H9 (cell line): ENCODE measurements around the gene KL. TPM values are rescaled to one million over a fixed set of nuclear protein-coding genes. Genes with fewer than 3 reads are reported as not detected.

Experiments
- DNase-seq: peaks from one replicate; pipeline ENCODE4 v3.0.0-alpha.2; 2017
- H2AFZ ChIP-seq: one replicate; pipeline ENCODE4 v1.6.1; 2013; ENCODE audit warnings: mild to moderate bottlenecking, low read length, control low read depth, moderate library complexity
- H2AK5ac ChIP-seq: 2 replicates; pipeline ENCODE4 v1.6.1; 2013; ENCODE audit warnings: low read length, control low read depth, mixed read lengths; ENCODE audit not compliant: insufficient read length
- H2BK120ac ChIP-seq: one replicate; pipeline ENCODE4 v1.6.1; 2013; ENCODE audit warnings: low read depth, mild to moderate bottlenecking, low read length, control low read depth, inconsistent platforms; ENCODE audit not compliant: poor library complexity, severe bottlenecking
- H2BK12ac ChIP-seq: 2 replicates; pipeline ENCODE4 v1.6.1; 2013; ENCODE audit warnings: low read length, control low read depth, mixed read lengths, low read depth; ENCODE audit not compliant: insufficient read length
- H2BK15ac ChIP-seq: 2 replicates; pipeline ENCODE4 v1.6.1; 2013; ENCODE audit warnings: low read depth, low read length, control low read depth
- H2BK20ac ChIP-seq: one replicate; pipeline ENCODE4 v1.6.1; 2013; ENCODE audit warnings: low read depth, mild to moderate bottlenecking, low read length, control low read depth, inconsistent platforms; ENCODE audit not compliant: poor library complexity, severe bottlenecking
- H2BK5ac ChIP-seq: 2 replicates; pipeline ENCODE4 v1.6.1; 2013; ENCODE audit warnings: low read length, control low read depth, mixed read lengths; ENCODE audit not compliant: insufficient read length
- H3K14ac ChIP-seq: 2 replicates; pipeline ENCODE4 v1.6.1; 2013; ENCODE audit warnings: low read length, control low read depth; ENCODE audit not compliant: insufficient read depth
- H3K18ac ChIP-seq: 2 replicates; pipeline ENCODE4 v1.6.1; 2013; ENCODE audit warnings: low read depth, mild to moderate bottlenecking, mixed read lengths, low read length, control low read depth; ENCODE audit not compliant: insufficient read length
- H3K23ac ChIP-seq: 2 replicates; pipeline ENCODE4 v1.6.1; 2013; ENCODE audit warnings: low read length, control low read depth, mixed read lengths, low read depth; ENCODE audit not compliant: insufficient read length
- H3K23me2 ChIP-seq: 2 replicates; pipeline ENCODE4 v1.6.1; 2013; ENCODE audit warnings: low read depth, mild to moderate bottlenecking, mixed read lengths, low read length, control low read depth; ENCODE audit not compliant: insufficient read length, poor library complexity, severe bottlenecking
- H3K27ac ChIP-seq: 2 replicates; pipeline ENCODE4 v1.5.1; 2013; ENCODE audit warnings: low read length, control low read depth, mixed read lengths, low read depth; ENCODE audit not compliant: insufficient read length
- H3K27me3 ChIP-seq: 2 replicates; pipeline ENCODE4 v1.6.1; 2013; ENCODE audit warnings: low read length, control low read depth, inconsistent platforms; ENCODE audit not compliant: insufficient read depth
- H3K4ac ChIP-seq: 2 replicates; pipeline ENCODE4 v1.6.1; 2013; ENCODE audit warnings: low read depth, mild to moderate bottlenecking, control low read depth, inconsistent platforms, low read length, moderate library complexity
- H3K4me1 ChIP-seq: 2 replicates; pipeline ENCODE4 v1.6.1; 2013; ENCODE audit warnings: low read length, control low read depth, inconsistent platforms; ENCODE audit not compliant: insufficient read depth
- H3K4me2 ChIP-seq: 2 replicates; pipeline ENCODE4 v1.6.1; 2013; ENCODE audit warnings: low read length, control low read depth, mixed read lengths; ENCODE audit not compliant: insufficient read length, insufficient read depth
- H3K56ac ChIP-seq: 2 replicates; pipeline ENCODE4 v1.6.1; 2013; ENCODE audit warnings: low read depth, mild to moderate bottlenecking, mixed read lengths, low read length, control low read depth; ENCODE audit not compliant: insufficient read length
- H3K79me1 ChIP-seq: 2 replicates; pipeline ENCODE4 v1.6.1; 2013; ENCODE audit warnings: low read depth, mild to moderate bottlenecking, moderate library complexity, low read length, control low read depth, inconsistent platforms; ENCODE audit not compliant: insufficient read depth, poor library complexity, severe bottlenecking
- H3K79me2 ChIP-seq: 2 replicates; pipeline ENCODE4 v1.6.1; 2013; ENCODE audit warnings: low read length, control low read depth, inconsistent platforms; ENCODE audit not compliant: insufficient read depth
- H3K9ac ChIP-seq: 2 replicates; pipeline ENCODE4 v1.6.1; 2013; ENCODE audit warnings: low read length, control low read depth, mixed read lengths; ENCODE audit not compliant: insufficient read length; ENCODE audit errors: extremely low read depth
- H3K9me3 ChIP-seq: one replicate; pipeline ENCODE4 v1.6.1; 2013; ENCODE audit warnings: low read depth, low read length, inconsistent platforms; ENCODE audit not compliant: control insufficient read depth
- H3T11ph ChIP-seq: one replicate; pipeline ENCODE4 v1.6.1; 2013; ENCODE audit warnings: mild to moderate bottlenecking, low read length, control low read depth, inconsistent platforms
- H4K20me1 ChIP-seq: one replicate; pipeline ENCODE4 v1.6.1; 2013; ENCODE audit not compliant: control insufficient read depth, insufficient read length, insufficient read depth
- H4K5ac ChIP-seq: 2 replicates; pipeline ENCODE4 v1.6.1; 2013; ENCODE audit warnings: low read depth, mild to moderate bottlenecking, mixed read lengths, low read length, control low read depth; ENCODE audit not compliant: insufficient read length
- H4K8ac ChIP-seq: replicated peaks from 2 replicates; pipeline ENCODE4 v1.6.1; 2013; ENCODE audit warnings: low read length, control low read depth, mixed read lengths, low read depth; ENCODE audit not compliant: insufficient read length
- H4K91ac ChIP-seq: 2 replicates; pipeline ENCODE4 v1.6.1; 2013; ENCODE audit warnings: low read depth, mild to moderate bottlenecking, moderate library complexity, mixed read lengths, low read length, control low read depth; ENCODE audit not compliant: insufficient read length
- H3K27ac Mint-ChIP-seq, 3 experiments: 2 replicates in 2 of 3; 3 replicates in 1 of 3; pipeline ENCODE4 v1.8.0; 2020 to 2021; ENCODE audit warnings: mixed read lengths in 3 of 3, mild to moderate bottlenecking in 1 of 3, moderate library complexity in 1 of 3
- H3K27me3 Mint-ChIP-seq: 2 replicates; pipeline ENCODE4 v1.8.0; 2021; ENCODE audit warnings: low read depth, mild to moderate bottlenecking, moderate library complexity, mixed read lengths
- H3K36me3 Mint-ChIP-seq, 3 experiments: 2 replicates in 2 of 3; 3 replicates in 1 of 3; pipeline ENCODE4 v1.8.0; 2020 to 2021; ENCODE audit warnings: low read depth in 3 of 3, mixed read lengths in 3 of 3; ENCODE audit not compliant: insufficient read depth in 1 of 3
- H3K4me1 Mint-ChIP-seq, 2 experiments: 2 replicates each; pipeline ENCODE4 v1.8.0; 2020; ENCODE audit warnings: mixed read lengths in 2 of 2
- H3K4me3 Mint-ChIP-seq, 2 experiments: 2 replicates in 1 of 2; 3 replicates in 1 of 2; pipeline ENCODE4 v1.8.0; 2020 to 2021; ENCODE audit warnings: mild to moderate bottlenecking in 2 of 2, mixed read lengths in 2 of 2, moderate library complexity in 1 of 2
- H3K9me3 Mint-ChIP-seq, 2 experiments: 2 replicates in 1 of 2; 3 replicates in 1 of 2; pipeline ENCODE4 v1.8.0; 2020; ENCODE audit warnings: mild to moderate bottlenecking in 2 of 2, mixed read lengths in 2 of 2, moderate library complexity in 1 of 2
- CTCF ChIP-seq: fragments of 200-600 bp; sonication (generic); conservative IDR thresholded peaks from 3 replicates; pipeline ENCODE4 v1.8.0; 2021; ENCODE audit warnings: antibody characterized with exemption, mild to moderate bottlenecking
- WGBS: extraction: QIAGEN DNeasy Blood & Tissue Kit; methylation state at CpG from one replicate; pipeline ENCODE4 v1.1.7; 2013; ENCODE audit warnings: missing lambda C conversion rate, low lambda C conversion rate, mixed read lengths; ENCODE audit not compliant: insufficient read length; ENCODE audit errors: extremely low coverage; 5-methylcytosine and 5-hydroxymethylcytosine counted together
- total RNA-seq: library from RNA; stranded (reverse); gene quantifications from 2 replicates; pipeline ENCODE4 v1.2.1, GENCODE V29; 2021

KL gene
- total RNA-seq, 1 experiment from 2014 or later, result not detected

- WGBS, result no CpG with 5 or more reads among the region's 3 CpGs
- H2BK15ac ChIP-seq, result no peak overlapping the region
- H3K27me3 Mint-ChIP-seq, result peaks cover 2% of the 10 kb centered on the region
- H3K27me3 ChIP-seq, result no peaks in the 10 kb centered on the region
- no peak overlapping the region for H3K4ac ChIP-seq
- H2BK20ac ChIP-seq, result no peak overlapping the region
- no peak overlapping the region for H4K8ac ChIP-seq
- TF ChIP-seq CTCF, result no peak
- no peak overlapping the region for H2AK5ac ChIP-seq
- H3K9ac ChIP-seq, result no peak overlapping the region
- H3K36me3 Mint-ChIP-seq, result no peaks in the 10 kb centered on the region
- H3K4me2 ChIP-seq, result no peak overlapping the region
- no peak overlapping the region for H2BK5ac ChIP-seq
- no peak overlapping the region for H2BK12ac ChIP-seq
- no peaks in the 10 kb centered on the region for H3K79me2 ChIP-seq
- no peaks in the 10 kb centered on the region for H3K4me1 ChIP-seq
- H4K91ac ChIP-seq, result no peak overlapping the region
- DNase-seq, result no peak
- H2AFZ ChIP-seq, result no peak overlapping the region
- H3K18ac ChIP-seq, result no peak overlapping the region
- H3K9me3 Mint-ChIP-seq, result peaks cover 3% of the 10 kb centered on the region in 2 experiments; a peak in 2 of 5 replicates
- H2BK120ac ChIP-seq, result no peak overlapping the region
- H3K27ac Mint-ChIP-seq, result no peak overlapping the region
- no peaks in the 10 kb centered on the region for H3K79me1 ChIP-seq
- H3K4me1 Mint-ChIP-seq, result no peaks in the 10 kb centered on the region
- H3K27ac ChIP-seq, result no peak overlapping the region
- no peak overlapping the region for H4K5ac ChIP-seq
- H3T11ph ChIP-seq, result no peak overlapping the region
- H3K23ac ChIP-seq, result no peak overlapping the region
- no peaks in the 10 kb centered on the region for H3K9me3 ChIP-seq
- H3K14ac ChIP-seq, result no peak overlapping the region
- no peaks in the 10 kb centered on the region for H4K20me1 ChIP-seq
- no peak overlapping the region for H3K4me3 Mint-ChIP-seq
- H3K23me2 ChIP-seq, result no peaks in the 10 kb centered on the region
- no peak overlapping the region for H3K56ac ChIP-seq
Observed at GRCh38 chr13:32989942-32990341, 26.3 kb upstream of the KL start.
